HPDE6-E6E7 (cell line): ENCODE measurements around the gene PRAMEF12.
"Not testable (repeated sequence)": the region's sequence is repeated elsewhere in the genome, so short reads cannot be mapped to it uniquely, and the experiment has no call there.

Source experiments
- DNase-seq: peaks from one replicate; pipeline ENCODE4 v3.0.0; 2011; ENCODE audit warnings: missing footprints; ENCODE audit errors: extremely low spot score

The PRAMEF12 gene

GRCh38 chr1:12770620-12771019, 2.9 kb upstream of the PRAMEF12 start:
- DNase-seq, result no peak

DNA sequence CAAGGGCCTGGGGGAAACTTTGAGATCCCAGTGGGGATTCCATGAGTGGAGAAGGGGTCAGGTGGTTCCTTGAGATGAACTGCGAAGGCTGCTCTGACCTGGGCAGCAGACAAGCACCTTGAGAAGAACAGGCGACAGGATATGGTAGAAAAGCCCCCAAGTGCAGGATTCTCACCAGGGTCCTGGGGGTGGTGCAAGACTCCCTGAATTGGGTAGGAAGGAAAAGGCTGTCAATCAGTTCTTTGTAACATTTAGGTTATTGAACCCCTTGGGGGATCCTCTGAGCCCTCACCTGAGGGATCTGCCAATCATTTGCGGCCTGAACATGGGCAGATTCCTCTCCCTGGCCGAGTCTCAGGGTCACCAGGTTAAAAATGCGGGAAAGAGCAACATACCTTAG, 2.4 kb upstream of the PRAMEF12 start:
- no peak for DNase-seq

GRCh38 chr1:12772520-12772919, 1.0 kb upstream of the PRAMEF12 start:
- DNase-seq, result no peak

GRCh38 chr1:12774801-12775345, 1.3 kb downstream of the PRAMEF12 start:
- DNase-seq, result no peak

GRCh38 chr1:12775443-12775842, 1.9 kb downstream of the PRAMEF12 start:
- no peak for DNase-seq

- no peak for DNase-seq
Measured at GRCh38 chr1:12776801-12777557, 3.4 kb downstream of the PRAMEF12 start.

DNA sequence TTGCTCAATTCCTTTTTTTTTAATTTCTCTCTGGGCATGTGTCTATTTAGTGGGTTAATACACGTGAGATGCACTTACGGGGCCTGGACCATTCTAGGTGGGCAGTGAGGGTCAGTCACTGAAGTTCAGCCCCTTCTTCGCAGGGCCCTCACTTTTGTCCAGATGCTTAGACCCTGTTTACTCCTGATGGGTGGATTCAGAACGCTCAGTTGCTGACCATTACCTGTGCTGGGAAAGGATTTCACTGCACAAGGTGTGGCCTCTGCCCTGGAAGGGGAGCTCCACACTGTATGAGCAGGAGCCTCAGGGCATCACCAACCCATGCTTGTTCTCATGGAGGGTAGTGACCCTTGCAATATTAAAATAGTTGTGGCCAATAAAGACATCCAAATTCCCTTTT, 4.5 kb downstream of the PRAMEF12 start:
- no peak for DNase-seq

GRCh38 chr1:12778907-12779306, 5.4 kb downstream of the PRAMEF12 start:
- DNase-seq, result no peak

DNA sequence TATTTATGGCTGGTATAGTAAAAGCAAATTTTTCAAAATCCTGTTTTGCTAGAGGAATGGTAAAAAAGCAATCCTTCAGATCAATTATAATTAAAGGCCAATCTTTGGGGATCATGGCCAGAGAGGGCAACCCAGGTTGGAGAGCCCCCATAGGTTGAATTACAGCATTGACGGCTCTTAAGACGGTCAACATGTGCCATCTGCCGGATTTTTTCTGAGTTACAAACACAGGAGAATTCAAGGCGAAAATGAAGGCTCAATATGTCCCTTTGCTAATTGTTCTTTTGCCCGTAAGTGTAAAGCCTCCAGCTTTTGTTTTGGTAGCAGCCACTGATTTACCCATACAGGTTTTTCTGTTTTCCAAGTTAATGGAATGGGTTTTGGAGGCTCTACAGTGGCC, 8.0 kb downstream of the PRAMEF12 start:
- not testable (repeated sequence) for DNase-seq

DNA sequence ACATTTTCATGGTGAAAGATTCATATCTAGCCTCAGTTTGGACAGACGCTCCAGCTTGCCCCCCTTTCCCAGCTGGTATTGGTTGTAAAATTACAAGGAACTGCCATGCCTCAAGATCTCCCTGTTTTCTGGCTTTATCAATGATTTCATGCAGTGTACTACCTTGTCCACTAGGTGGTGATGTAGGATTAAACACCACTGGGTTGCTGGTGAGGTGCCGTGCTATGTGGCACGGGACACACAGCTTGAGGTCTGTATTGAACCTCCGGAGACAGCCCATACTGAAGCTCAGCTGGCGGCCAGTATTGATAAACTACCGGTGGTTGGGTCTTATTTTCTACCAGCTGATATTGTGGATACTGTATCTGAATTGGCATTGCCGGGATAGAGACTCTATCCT, 10.2 kb downstream of the PRAMEF12 start:
- not testable (repeated sequence) for DNase-seq

GRCh38 chr1:12784729-12785128, 11.2 kb downstream of the PRAMEF12 start:
- DNase-seq, result not testable (repeated sequence)

- DNase-seq, result not testable (repeated sequence)
Measured at GRCh38 chr1:12791097-12791496, 17.6 kb downstream of the PRAMEF12 start, which contains the start of gene PRAMEF1. Gene PRAMEF1 (plus strand): TSS chr1:12791397. CDS start chr1:12793228, 1,831 bp downstream.

DNA sequence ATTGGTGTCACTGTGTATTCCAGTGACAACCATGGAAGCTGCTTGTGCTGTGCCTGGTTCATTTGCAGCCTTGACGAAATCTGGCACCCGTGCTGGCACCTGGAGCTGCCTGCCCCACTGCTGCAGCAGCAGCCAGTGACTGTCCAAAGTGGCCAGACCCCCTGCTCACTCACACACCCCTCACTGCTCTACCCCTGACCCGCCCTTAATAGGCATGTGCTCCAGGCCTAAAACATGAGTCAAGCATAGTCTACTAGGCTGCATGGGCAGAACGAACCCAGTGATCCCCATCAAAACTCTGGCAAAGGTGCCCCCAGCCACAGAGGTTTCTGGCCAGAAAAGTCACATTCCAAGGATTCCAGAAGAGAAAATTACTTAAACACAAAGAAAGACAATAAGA, 25.4 kb downstream of the PRAMEF12 start:
- no peak for DNase-seq

DNA sequence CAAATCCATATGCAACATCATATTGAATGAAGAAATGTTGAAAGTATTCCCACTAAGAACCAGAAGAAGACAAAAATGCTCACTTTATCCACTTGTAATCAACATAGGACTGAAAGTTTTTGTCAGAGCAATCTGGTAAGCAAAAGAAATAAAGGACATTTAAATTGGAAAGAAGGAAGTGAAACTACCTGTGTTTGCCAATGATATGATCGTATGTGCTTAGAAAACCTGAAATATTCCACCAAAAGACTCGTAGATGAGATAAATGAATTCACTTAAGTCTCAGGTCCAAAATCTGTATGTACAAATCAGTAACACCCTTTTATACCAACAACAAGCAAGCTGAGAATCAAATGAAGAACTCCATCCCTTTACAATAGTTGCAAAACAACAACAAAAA, 26.2 kb downstream of the PRAMEF12 start:
- no peak for DNase-seq

GRCh38 chr1:12809933-12810332, 36.4 kb downstream of the PRAMEF12 start:
- no peak for DNase-seq

DNA sequence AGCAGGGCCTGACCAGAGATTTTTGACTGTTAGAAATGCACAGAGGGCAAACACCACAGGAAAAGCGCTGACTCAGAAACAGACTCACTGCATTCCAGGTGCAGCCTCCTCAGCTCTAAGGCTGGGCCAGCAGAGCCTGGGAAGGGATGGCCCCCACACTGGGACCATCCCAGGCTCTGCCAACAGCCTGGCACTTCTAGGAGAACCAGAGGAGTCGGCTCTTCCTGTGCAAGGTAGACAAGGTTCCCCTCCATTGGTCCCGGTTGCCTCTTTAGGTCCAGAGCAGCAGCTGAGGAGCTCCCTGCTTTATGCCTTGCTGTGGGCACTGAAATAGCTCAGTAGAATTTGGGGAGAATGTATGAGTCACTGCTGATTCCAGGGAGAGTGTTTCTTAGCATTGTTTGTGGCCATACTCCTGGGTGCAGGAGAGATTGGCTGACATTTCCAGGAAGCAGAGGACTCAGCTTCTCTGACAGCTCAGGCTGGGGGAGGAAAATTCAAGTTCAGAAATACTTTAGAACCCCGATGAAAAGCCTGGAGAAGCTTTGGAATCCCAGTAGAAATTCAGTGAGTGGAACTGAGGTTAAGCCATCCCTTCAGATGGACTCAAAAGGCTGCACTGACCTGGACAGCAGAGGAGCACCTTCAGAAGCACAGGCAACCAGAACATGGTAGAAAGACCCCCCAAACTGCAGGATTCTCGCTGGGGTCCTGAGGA, 37.3 kb downstream of the PRAMEF12 start:
- no peak for DNase-seq

DNA sequence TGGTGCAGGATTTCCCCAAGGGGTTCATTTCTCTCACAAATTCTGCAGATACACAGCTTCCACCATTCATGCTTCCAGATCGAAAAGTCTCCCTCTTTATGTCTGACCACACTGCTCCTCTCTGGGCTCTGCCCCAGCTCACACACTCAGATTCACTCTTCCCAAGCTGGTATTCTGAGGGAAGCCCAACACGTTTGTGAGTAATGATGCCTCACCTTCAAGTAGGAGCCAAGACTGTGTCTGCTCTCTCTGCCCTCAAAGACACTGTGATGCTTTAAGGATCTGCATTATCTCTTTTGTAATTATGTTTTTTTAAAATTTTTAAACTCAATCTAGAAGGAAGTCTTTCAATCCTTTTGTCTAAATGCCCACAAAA, 37.9 kb downstream of the PRAMEF12 start:
- DNase-seq, result no peak

DNA sequence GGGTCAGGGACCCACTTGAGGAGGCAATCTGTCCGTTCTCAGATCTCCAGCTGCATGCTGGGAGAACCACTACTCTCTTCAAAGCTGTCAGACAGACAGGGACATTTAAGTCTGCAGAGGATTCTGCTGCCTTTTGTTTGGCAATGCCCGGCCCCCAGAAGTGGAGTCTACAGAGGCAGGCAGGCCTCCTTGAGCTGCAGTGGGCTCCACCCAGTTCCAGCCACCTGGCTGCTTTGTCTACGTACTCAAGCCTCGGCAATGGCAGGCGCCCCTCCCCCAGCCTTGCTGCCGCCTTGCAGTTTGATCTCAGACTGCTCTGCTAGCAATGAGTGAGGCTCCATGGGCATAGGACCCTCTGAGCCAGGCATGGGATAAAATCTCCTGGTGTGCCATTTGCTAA, 45.5 kb downstream of the PRAMEF12 start:
- not testable (repeated sequence) for DNase-seq
